GM18526 (cell line): ENCODE measurements around the gene NR6A1.

Source experiments
- POLR2A ChIP-seq: IDR thresholded peaks from 3 replicates; pipeline ENCODE4 v1.6.1; 2011; ENCODE audit not compliant: insufficient read length; ENCODE audit errors: extremely low read depth

Gene NR6A1

DNA sequence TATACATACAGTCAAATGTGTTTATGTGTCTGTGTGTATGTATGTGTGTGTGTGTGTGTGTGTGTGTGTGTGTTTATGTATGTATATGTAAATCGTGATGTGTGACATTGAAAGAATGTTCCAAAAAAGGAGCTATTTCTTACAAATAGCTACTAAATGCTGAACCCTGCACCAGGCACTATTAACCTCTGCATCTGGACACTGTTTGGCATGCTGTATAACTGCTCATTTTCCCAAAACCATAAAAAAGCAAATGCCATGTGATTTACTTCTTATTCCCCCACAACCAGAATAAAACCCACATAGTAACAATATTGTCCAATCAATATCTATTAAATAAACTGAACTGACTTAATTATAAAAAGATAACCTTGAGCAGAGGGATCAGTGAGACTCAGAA is 91.1 kb downstream of the NR6A1 start:
- no peak for TF ChIP-seq POLR2A

DNA sequence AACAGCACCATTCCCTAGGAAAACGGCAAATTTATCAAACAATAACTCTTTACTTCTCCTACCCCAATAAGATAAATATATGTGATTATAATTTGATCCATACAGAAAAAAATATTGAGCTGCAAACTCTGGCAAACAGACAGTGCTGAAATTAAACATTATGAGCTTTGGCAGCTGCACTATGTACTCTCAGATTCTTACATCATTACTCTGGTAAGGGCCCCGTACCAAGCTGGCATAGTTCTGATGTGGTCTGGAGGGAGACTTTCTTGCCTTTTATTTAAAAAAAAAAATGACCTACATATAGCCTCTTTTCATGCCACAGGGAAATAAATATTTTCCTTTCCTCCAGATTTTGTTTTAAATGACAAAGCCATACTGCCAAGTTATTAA is 95.0 kb downstream of the NR6A1 start:
- TF ChIP-seq POLR2A = no peak

DNA sequence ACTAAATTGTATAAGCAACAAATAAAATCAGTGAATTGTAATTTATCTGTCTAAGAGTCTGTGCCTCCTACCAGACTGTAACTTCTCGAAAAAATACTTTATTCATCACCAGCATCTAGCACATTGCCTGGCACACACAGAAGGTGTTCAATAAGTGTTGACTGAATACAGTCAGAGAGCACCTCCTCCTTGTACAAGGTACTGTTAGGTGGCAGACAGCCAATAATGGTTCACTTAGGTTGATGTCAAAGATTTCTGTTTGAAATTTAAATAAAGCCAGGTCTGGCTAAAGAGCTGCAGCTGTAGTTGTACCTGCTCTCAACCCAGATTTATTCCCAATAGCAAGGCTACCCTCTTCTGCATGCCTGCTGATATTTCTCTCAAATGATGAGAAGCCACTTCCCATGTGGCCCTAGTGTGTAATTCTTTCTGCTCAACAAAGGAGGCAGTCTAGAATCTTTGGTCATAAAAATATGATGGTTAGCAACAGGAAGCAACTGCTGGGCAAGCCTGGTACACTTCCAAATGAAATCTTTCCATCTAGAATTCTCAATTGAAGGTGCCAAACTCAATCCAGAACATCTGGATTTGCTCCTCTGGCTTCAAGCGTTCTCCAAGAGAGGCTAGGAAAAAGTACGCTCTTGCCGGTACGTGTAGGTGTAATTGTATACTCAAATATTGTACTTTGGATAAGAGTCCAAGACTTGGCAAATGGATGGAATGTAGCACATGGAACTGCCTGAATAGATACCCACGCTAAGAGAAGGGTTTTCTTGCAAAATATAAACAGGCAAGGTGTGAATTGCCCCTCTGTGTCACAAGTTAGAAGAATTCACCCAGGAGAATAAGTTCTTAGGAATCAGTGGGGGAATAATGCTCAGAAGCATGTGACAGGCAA is 95.6 kb downstream of the NR6A1 start:
- TF ChIP-seq POLR2A = no peak

DNA sequence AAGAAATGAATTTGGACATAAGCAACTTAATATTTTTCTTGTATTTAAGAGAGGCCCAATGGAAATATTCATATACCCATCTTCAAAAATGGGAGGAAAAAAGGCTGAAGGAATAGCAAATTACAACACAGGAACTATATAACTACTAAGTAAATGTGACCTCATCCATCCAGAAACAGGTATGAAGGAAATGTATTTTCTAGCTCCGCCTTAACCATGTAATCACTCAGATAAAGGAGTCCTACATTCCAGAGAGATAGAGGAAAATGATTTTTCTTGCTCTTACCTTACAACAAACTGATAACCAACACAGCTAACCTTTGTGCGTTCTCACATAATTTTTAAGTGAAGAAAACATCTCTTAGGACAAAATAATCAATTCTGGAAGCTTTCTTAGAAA is 96.5 kb downstream of the NR6A1 start:
- TF ChIP-seq POLR2A = no peak

- no peak for TF ChIP-seq POLR2A
Measured at GRCh38 chr9:124673063-124673462, 98.0 kb downstream of the NR6A1 start.

GRCh38 chr9:124671861-124672260 is 99.2 kb downstream of the NR6A1 start:
- no peak for TF ChIP-seq POLR2A

DNA sequence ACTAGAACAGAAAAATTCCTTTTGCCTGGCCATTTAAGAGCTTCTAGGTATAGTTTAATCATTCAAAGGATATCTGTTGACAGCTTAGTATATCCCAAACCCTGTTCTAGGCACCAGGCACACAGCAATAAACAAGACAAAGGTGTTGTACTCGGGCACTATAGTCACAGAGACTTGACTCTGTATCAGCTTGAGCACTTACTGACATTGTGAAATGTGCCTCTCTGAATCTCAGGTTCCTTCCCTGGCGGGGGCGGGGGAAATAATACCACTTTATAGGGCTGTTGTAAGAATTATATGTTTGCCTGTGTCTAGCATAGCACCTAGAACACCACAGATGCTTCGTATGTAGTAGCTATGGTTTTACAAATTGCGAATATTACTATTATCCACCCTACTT is 104.5 kb downstream of the NR6A1 start:
- no peak for TF ChIP-seq POLR2A

- no peak for TF ChIP-seq POLR2A
Measured at GRCh38 chr9:124665391-124666058, 105.6 kb downstream of the NR6A1 start.

DNA sequence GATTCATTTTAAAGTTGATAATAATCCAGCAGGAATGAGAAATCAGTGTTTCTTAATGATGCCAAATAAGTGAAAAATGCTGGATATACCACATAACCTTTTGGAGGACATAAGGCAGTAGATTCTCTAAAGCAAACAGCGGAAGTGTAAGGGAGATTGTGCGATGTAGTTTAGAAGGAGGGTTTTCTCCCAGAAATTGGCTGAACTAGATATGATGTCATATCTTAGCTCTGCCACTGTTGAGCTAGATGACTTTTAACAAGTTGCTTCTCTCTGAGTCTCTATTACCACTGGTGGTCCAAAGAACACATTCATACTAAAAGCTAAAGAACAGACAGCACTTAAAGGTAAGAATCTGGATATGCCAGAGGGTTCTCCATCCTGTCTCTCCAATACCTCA is 107.0 kb downstream of the NR6A1 start:
- no peak for TF ChIP-seq POLR2A

- TF ChIP-seq POLR2A = no peak
Measured at GRCh38 chr9:124663046-124663961, 107.8 kb downstream of the NR6A1 start.

DNA sequence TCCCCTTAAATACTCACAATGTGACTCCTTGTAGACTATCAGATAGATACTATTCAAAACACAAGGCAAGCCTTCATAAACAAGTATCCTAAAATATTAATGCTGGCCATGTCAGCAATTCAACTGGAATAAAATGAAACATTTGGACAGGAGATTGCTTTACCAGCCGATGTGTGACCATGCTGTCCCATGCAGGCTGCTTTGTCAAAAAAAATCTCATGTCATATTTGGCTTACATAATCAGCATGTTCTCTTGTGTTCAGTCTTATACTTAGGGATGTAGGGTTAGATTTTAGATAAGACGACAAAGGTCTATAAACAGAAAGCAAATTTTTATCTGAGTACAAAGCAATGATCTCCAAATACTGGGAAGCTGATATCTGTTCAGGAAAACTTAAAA is 108.5 kb downstream of the NR6A1 start:
- no peak for TF ChIP-seq POLR2A

DNA sequence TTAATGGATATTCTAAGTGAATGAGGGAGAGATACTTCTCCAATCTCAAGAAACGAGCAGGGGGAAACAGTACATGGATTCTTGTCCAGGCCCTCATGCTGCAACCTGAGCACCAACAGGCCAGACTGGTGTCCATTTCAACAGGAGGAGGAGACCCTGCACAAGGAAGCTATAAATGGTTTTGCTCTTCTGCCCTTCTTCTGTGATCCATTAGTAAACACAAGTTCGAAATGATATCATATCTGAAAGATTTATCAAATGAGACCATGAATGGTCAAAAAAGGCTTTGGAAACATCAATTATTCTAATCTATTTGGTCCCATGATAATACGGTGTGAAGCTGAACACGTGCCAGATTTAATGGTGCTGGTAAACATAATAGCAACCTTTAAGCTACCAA is 109.8 kb downstream of the NR6A1 start:
- no peak for TF ChIP-seq POLR2A

DNA sequence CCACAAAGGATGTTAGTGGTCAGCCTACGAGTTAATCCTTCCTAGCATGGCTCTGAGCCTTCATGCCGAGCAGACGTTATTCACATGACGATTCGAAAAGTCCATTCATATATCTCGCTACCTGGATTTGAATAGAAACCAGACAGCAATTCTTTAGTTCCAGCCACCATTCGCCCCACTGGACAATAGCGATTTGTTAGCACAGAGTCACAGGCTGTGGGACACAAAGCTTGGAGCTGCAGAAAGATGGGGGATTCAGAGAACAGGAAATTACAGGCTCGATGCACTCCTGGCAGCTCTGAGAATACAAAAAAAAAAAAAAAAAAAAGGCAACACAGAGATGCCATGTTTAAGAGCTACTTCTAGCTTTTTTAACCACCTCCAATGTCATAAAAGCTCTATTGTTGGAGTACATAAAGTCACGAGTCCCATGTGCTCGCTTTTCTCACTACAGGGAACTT is 110.7 kb downstream of the NR6A1 start:
- no peak for TF ChIP-seq POLR2A

DNA sequence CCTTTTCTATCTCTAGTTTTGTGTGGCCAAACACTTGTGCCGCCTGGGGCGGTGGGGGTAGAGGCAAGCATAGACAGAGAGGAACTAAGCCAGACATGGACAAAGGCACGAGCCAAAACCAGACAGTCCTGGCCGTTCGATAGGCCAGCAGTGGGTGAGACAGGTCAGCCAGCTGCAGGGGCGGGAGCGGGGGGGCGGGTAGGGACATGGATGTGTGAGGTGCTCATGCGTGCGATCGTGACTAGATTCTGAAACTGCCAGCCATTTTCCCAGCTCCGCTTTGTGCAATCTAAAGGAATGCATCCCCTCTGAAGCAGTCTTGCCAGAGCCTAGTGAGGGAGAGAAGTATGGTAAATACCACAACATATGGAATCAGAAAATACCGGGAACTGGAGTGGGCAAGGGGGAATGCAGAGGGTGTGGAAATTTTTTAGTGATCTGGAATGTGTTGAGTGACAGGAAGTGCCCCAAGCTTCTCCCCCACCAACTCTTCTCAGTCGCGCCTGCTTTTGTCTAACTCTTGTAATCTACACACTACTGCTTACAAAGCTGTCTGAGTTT is 111.9 kb downstream of the NR6A1 start:
- TF ChIP-seq POLR2A = peak; percentile 50
